ENCODE measurements around the gene S100A8.
"Not testable (repeated sequence)": the region's sequence is repeated elsewhere in the genome, so short reads cannot be mapped to it uniquely, and the experiment has no call there.

GRCh38 chr1:153347049-153347448 is 43.8 kb downstream of the S100A8 start:
- TF ChIP-seq CTCF, POLR2A, POLR2AphosphoS5 (IDR thresholded peaks at IDR 0.05): not testable (repeated sequence)
